ENCODE results near the gene CAMK1. TPM values are rescaled to one million over a fixed set of nuclear protein-coding genes. Genes with fewer than 3 reads are reported as not detected.

The CAMK1 gene
- total and polyA plus RNA-seq, 10 donors = 10.1 to 30.5 (median 22.7) TPM

DNA sequence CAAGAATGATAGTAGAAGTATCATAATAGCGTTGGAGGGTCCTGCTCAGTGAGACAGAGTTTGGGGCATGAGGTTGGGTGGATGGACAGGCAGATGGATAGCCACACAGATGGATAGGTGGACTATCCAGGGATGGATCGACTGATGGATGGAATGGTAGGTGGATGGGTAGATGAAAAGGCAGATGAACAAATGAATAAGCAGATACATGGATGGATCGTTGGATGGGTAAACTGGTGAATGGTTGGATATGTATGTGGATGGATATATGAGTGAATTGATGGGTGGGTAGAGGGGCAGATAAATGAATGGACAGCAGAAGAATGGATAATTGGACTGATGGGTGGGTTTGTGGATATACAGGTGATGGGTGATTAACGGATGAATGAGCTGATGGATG, 56.6 kb downstream of the CAMK1 start:
- H3K36me3 ChIP-seq = no peaks in the 10 kb centered on the region
- DNase-seq = no peak
- H3K9me3 ChIP-seq = no peaks in the 10 kb centered on the region
- H3K4me1 ChIP-seq = peaks cover 0 to 21% (median 3%) of the 10 kb centered on the region in 6 donors
- no peak overlapping the region for H3K27ac ChIP-seq
- 84 to 94% (median 87%) methylated on average over 4 of the region's 4 CpGs for WGBS, 5 donors
- TF ChIP-seq POLR2A (IDR thresholded peaks at IDR 0.05) (no peak), CTCF (IDR thresholded peaks at IDR 0.05 in 8 of 11, conservative IDR thresholded peaks at IDR 0.05 in 3 of 11) (no peak), POLR2AphosphoS5 (IDR thresholded peaks at IDR 0.05) (no peak)
- peaks cover 0 to 5% (median 0%) of the 10 kb centered on the region in 7 donors for H3K27me3 ChIP-seq (replicated peaks in 1 of 7)
- intact Hi-C loops (cut with DNase I; ENCODE audit: low total_unique reads) = no loop called here
- no peak overlapping the region for H3K4me3 ChIP-seq

- TF ChIP-seq POLR2AphosphoS5 (IDR thresholded peaks at IDR 0.05) (no peak), CTCF (IDR thresholded peaks at IDR 0.05 in 8 of 11, conservative IDR thresholded peaks at IDR 0.05 in 3 of 11) (no peak), POLR2A (IDR thresholded peaks at IDR 0.05) (no peak)
- 74 to 100% (median 94%) methylated on average over 2 of the region's 2 CpGs for WGBS, 5 donors
- intact Hi-C loops (cut with DNase I; ENCODE audit: low total_unique reads) = no loop called here
- no peak overlapping the region for H3K27ac ChIP-seq
- peaks cover 0 to 21% (median 3%) of the 10 kb centered on the region in 6 donors for H3K4me1 ChIP-seq
- no peak overlapping the region for H3K4me3 ChIP-seq
- no peak for DNase-seq
- no peaks in the 10 kb centered on the region for H3K9me3 ChIP-seq
- H3K27me3 ChIP-seq (replicated peaks in 1 of 7) = peaks cover 0 to 5% (median 0%) of the 10 kb centered on the region in 7 donors
- no peaks in the 10 kb centered on the region for H3K36me3 ChIP-seq
Observed at GRCh38 chr3:9712415-9712814, 57.3 kb downstream of the CAMK1 start.

DNA sequence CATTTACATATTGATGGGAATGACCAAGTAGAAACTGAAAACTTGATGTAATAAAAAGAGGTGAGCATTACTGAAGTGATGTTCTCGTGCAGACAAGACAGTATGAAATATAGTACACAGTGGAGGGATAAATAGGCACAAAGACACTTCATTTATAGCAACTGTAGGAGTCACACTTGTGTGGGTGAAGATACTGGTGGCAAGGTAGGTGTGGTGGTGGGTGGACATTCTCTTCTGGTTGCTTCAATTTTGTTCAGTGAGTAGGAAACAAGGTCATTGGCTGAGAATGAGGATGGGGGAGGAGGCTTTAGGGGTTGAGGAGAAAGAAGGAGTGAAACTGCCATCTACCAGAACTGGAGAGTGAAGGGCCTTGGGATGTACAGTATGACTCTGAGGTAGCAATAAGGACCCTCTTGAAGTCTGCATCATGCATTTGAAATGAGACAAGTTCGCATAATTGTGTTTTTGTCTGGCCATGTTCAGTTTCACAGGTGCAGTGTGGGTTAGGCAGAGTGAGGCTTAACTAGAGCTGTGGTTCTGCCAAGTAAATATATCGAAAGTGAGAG, 59.5 kb downstream of the CAMK1 start:
- Histone ChIP-seq H3K9me3 (no peaks in the 10 kb centered on the region), H3K4me3 (no peak overlapping the region), H3K27ac (no peak overlapping the region), H3K27me3 (replicated peaks in 1 of 7) (peaks cover 0 to 19% (median 0%) of the 10 kb centered on the region in 7 donors), H3K36me3 (no peaks in the 10 kb centered on the region), H3K4me1 (peaks cover 0 to 3% (median under 1%) of the 10 kb centered on the region in 6 donors)
- no peak for DNase-seq
- TF ChIP-seq POLR2A (IDR thresholded peaks at IDR 0.05) (no peak), POLR2AphosphoS5 (IDR thresholded peaks at IDR 0.05) (no peak), CTCF (IDR thresholded peaks at IDR 0.05 in 8 of 11, conservative IDR thresholded peaks at IDR 0.05 in 3 of 11) (no peak)
- WGBS, 5 donors = 78 to 89% (median 88%) methylated on average over 3 of the region's 3 CpGs
- intact Hi-C loops (cut with DNase I; ENCODE audit: low total_unique reads) = no loop called here

Other genes with a start within 250 kb of the CAMK1 start
- gene LHFPL4, start 216.1 kb downstream of the CAMK1 start, total RNA-seq = not detected
- gene LHFPL4, start 216.1 kb downstream of the CAMK1 start, polyA plus RNA-seq = not detected
- 10 to 100 TPM; 55.2 to 84.6 (median 67.2) TPM for gene MTMR14, start 120.4 kb downstream of the CAMK1 start, total RNA-seq
- 10 to 100 TPM; 43.5 to 47.8 (median 45.1) TPM for gene MTMR14, start 120.4 kb downstream of the CAMK1 start, polyA plus RNA-seq
- gene CPNE9, start 66.1 kb downstream of the CAMK1 start, total RNA-seq = under 1 TPM in 1 of 7 donors, not detected in 6; 0.63 TPM
- gene CPNE9, start 66.1 kb downstream of the CAMK1 start, polyA plus RNA-seq = under 1 TPM; 0.15 to 0.22 (median 0.17) TPM
- gene BRPF1, start 38.2 kb downstream of the CAMK1 start, total RNA-seq = 10 to 100 TPM; 24.9 to 31.9 (median 27.0) TPM
- gene BRPF1, start 38.2 kb downstream of the CAMK1 start, polyA plus RNA-seq = 1 to 10 TPM; 5.5 to 9.3 (median 6.4) TPM
- 10 to 100 TPM; 22.0 to 34.5 (median 28.1) TPM for gene OGG1, start 20.0 kb downstream of the CAMK1 start, total RNA-seq
- gene OGG1, start 20.0 kb downstream of the CAMK1 start, polyA plus RNA-seq = 10 to 100 TPM in 2 of 3 donors, 1 to 10 TPM in 1; 9.3 to 16.7 (median 15.9) TPM
- gene TADA3, start 22.5 kb upstream of the CAMK1 start, total RNA-seq = 10 to 100 TPM; 38.6 to 73.7 (median 51.4) TPM
- gene TADA3, start 22.5 kb upstream of the CAMK1 start, polyA plus RNA-seq = 10 to 100 TPM; 33.6 to 48.3 (median 41.5) TPM
- gene ARPC4, start 23.1 kb upstream of the CAMK1 start, total RNA-seq = 100 to 1,000 TPM; 156 to 238 (median 199) TPM
- 100 to 1,000 TPM in 2 of 3 donors, 10 to 100 TPM in 1; 98.9 to 144 (median 125) TPM for gene ARPC4, start 23.1 kb upstream of the CAMK1 start, polyA plus RNA-seq
- gene TTLL3, start 40.3 kb upstream of the CAMK1 start, total RNA-seq = 100 to 1,000 TPM in 2 of 7 donors, 10 to 100 TPM in 5; 59.5 to 143 (median 78.9) TPM
- 10 to 100 TPM; 24.8 to 58.1 (median 47.3) TPM for gene TTLL3, start 40.3 kb upstream of the CAMK1 start, polyA plus RNA-seq
- 10 to 100 TPM; 26.9 to 41.7 (median 30.2) TPM for gene RPUSD3, start 74.1 kb upstream of the CAMK1 start, total RNA-seq
- gene RPUSD3, start 74.1 kb upstream of the CAMK1 start, polyA plus RNA-seq = 10 to 100 TPM; 21.3 to 34.5 (median 25.1) TPM
- not detected for gene CIDEC, start 110.3 kb upstream of the CAMK1 start, total RNA-seq
- under 1 TPM in 2 of 3 donors, not detected in 1; 0.13 to 0.24 TPM for gene CIDEC, start 110.3 kb upstream of the CAMK1 start, polyA plus RNA-seq
- gene JAGN1, start 120.7 kb upstream of the CAMK1 start, total RNA-seq = 10 to 100 TPM; 17.1 to 41.3 (median 23.6) TPM
- 10 to 100 TPM; 22.0 to 33.4 (median 28.1) TPM for gene JAGN1, start 120.7 kb upstream of the CAMK1 start, polyA plus RNA-seq
- 1 to 10 TPM; 1.0 to 5.1 (median 1.9) TPM for gene IL17RE, start 132.9 kb upstream of the CAMK1 start, total RNA-seq
- gene IL17RE, start 132.9 kb upstream of the CAMK1 start, polyA plus RNA-seq = 1 to 10 TPM in 1 of 3 donors, under 1 TPM in 2; 0.57 to 1.7 (median 0.64) TPM
- 10 to 100 TPM; 10.7 to 24.1 (median 19.7) TPM for gene IL17RC, start 147.2 kb upstream of the CAMK1 start, total RNA-seq
- gene IL17RC, start 147.2 kb upstream of the CAMK1 start, polyA plus RNA-seq = 10 to 100 TPM in 2 of 3 donors, 1 to 10 TPM in 1; 6.6 to 24.6 (median 12.6) TPM
- 10 to 100 TPM; 17.7 to 40.3 (median 31.4) TPM for gene CRELD1, start 163.9 kb upstream of the CAMK1 start, total RNA-seq
- 10 to 100 TPM; 20.6 to 40.9 (median 21.9) TPM for gene CRELD1, start 163.9 kb upstream of the CAMK1 start, polyA plus RNA-seq
- gene PRRT3, start 182.5 kb upstream of the CAMK1 start, total RNA-seq = 1 to 10 TPM in 6 of 7 donors, under 1 TPM in 1; 0.85 to 2.4 (median 1.9) TPM
- gene PRRT3, start 182.5 kb upstream of the CAMK1 start, polyA plus RNA-seq = under 1 TPM; 0.65 to 0.99 (median 0.72) TPM
- gene EMC3, start 216.9 kb upstream of the CAMK1 start, total RNA-seq = 10 to 100 TPM; 32.8 to 61.4 (median 47.1) TPM
- 10 to 100 TPM; 16.3 to 35.3 (median 18.0) TPM for gene EMC3, start 216.9 kb upstream of the CAMK1 start, polyA plus RNA-seq